ENCODE measurements around the gene CHST13. TPM values are rescaled to one million over a fixed set of nuclear protein-coding genes. Genes with fewer than 3 reads are reported as not detected.

Gene CHST13
- total and polyA plus RNA-seq, 2 donors (not counting 3 experiments of a cell fraction or from before 2014, with no cell fraction given): 0.04 TPM; not detected in 1

- H3K9me1 ChIP-seq (replicated peaks; ENCODE audit: control insufficient read depth, extremely low read depth, insufficient read depth, low read length): no peaks in the 10 kb centered on the region
- no peak overlapping the region for H3K27ac ChIP-seq (ENCODE audit: insufficient read depth, low read depth, low read length)
- dilution Hi-C loops (cut with MboI; ENCODE audit: extremely low pct_ligation_motif_present, low sequenced_read_pairs): no loop called here
- H3K9ac ChIP-seq (replicated peaks; ENCODE audit: extremely low read depth, insufficient read depth, low read length): no peak overlapping the region
- TF ChIP-seq POLR2A (IDR thresholded peaks at IDR 0.05; ENCODE audit: low read depth, low read length): no peak
- no peak for TF ChIP-seq FOS (IDR thresholded peaks at IDR 0.05; ENCODE audit: borderline replicate concordance, insufficient read depth, low read length)
- TF ChIP-seq MYC (IDR thresholded peaks at IDR 0.05; ENCODE audit: low read depth, low read length): no peak
- TF ChIP-seq, protein P1, sequence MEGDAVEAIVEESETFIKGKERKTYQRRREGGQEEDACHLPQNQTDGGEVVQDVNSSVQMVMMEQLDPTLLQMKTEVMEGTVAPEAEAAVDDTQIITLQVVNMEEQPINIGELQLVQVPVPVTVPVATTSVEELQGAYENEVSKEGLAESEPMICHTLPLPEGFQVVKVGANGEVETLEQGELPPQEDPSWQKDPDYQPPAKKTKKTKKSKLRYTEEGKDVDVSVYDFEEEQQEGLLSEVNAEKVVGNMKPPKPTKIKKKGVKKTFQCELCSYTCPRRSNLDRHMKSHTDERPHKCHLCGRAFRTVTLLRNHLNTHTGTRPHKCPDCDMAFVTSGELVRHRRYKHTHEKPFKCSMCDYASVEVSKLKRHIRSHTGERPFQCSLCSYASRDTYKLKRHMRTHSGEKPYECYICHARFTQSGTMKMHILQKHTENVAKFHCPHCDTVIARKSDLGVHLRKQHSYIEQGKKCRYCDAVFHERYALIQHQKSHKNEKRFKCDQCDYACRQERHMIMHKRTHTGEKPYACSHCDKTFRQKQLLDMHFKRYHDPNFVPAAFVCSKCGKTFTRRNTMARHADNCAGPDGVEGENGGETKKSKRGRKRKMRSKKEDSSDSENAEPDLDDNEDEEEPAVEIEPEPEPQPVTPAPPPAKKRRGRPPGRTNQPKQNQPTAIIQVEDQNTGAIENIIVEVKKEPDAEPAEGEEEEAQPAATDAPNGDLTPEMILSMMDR (IDR thresholded peaks at IDR 0.05; ENCODE audit: extremely low read depth in 1 of 2, insufficient read depth in 1 of 2, low read depth in 1 of 2, low read length in 2 of 2): no peak
- no peak for TF ChIP-seq JUN (IDR thresholded peaks at IDR 0.05; ENCODE audit: borderline replicate concordance, insufficient read depth, insufficient read length, low read depth)
- TF ChIP-seq, protein P2, sequence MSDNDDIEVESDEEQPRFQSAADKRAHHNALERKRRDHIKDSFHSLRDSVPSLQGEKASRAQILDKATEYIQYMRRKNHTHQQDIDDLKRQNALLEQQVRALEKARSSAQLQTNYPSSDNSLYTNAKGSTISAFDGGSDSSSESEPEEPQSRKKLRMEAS (IDR thresholded peaks at IDR 0.05; ENCODE audit: insufficient read depth, insufficient read length): no peak
- TF ChIP-seq EZH2 (IDR thresholded peaks at IDR 0.05; ENCODE audit: borderline replicate concordance, low read depth, low read length, severe bottlenecking): no peak
- TF ChIP-seq POLR2AphosphoS5 (IDR thresholded peaks at IDR 0.05; ENCODE audit: insufficient read depth, low read depth, low read length): no peak
- no peak for TF ChIP-seq GATA2 (IDR thresholded peaks at IDR 0.05; ENCODE audit: insufficient read depth, insufficient read length, low read depth, low read length)
- ChIA-PET POLR2A (no interaction called here), CTCF (no interaction called here)
- no peaks in the 10 kb centered on the region for H3K4me1 ChIP-seq (ENCODE audit: control insufficient read depth, extremely low read depth, insufficient read depth, low read length)
- no peaks in the 10 kb centered on the region for H4K20me1 ChIP-seq (replicated peaks; ENCODE audit: control insufficient read depth, extremely low read depth, insufficient read depth, low read length)
- H3K36me3 ChIP-seq (ENCODE audit: control insufficient read depth in 2 of 2, extremely low read depth in 1 of 2, insufficient read depth in 2 of 2, low read length in 2 of 2): no peaks in the 10 kb centered on the region
- H3K79me2 ChIP-seq (ENCODE audit: control insufficient read depth, insufficient read depth, low read length): no peaks in the 10 kb centered on the region
- H3K4me3 ChIP-seq (replicated peaks in 1 of 3; ENCODE audit: insufficient read depth in 1 of 3, low read depth in 1 of 3, low read length in 3 of 3): no peak overlapping the region
- no peak overlapping the region for H2AFZ ChIP-seq (ENCODE audit: low read depth, low read length)
- FAIRE-seq (no peak), DNase-seq (ENCODE audit: low read depth, low spot score) (no peak)
- intact Hi-C loops (cut with micrococcal nuclease): no loop called here
- no peaks in the 10 kb centered on the region for H3K9me3 ChIP-seq (replicated peaks; ENCODE audit: control insufficient read depth, insufficient read depth, low read length)
- BruUV-seq (replicated peaks): no TSS peak
- H3K27me3 ChIP-seq (ENCODE audit: control insufficient read depth in 2 of 2, insufficient read depth in 2 of 2, low read length in 2 of 2): peaks cover 0 to 2% of the 10 kb centered on the region in 2 experiments
- no peak overlapping the region for H3K4me2 ChIP-seq (ENCODE audit: insufficient read depth, low read length)
Observed at GRCh38 chr3:126553284-126554084, 29.5 kb downstream of the CHST13 start.

Measured in endothelial cell of umbilical vein (primary cell).